ENCODE measurements around the gene CNBP. TPM values are rescaled to one million over a fixed set of nuclear protein-coding genes. Genes with fewer than 3 reads are reported as not detected.
A peak's percentile ranks its signal among the peaks of the same experiment; 100 is the strongest.

CNBP gene
- total RNA-seq, 4 donors from 2014 or later = 355 to 461 (median 405) TPM

- Histone ChIP-seq H3K27ac (no peak overlapping the region), H3K27me3 (no peaks in the 10 kb centered on the region), H3K9me3 (no peaks in the 10 kb centered on the region), H3K36me3 (no peaks in the 10 kb centered on the region), H3K4me3 (no peak overlapping the region), H3K4me1 (no peaks in the 10 kb centered on the region)
- intact Hi-C loops (cut with DNase I; ENCODE audit: low total_unique reads) = no loop called here
- TF ChIP-seq POLR2A (IDR thresholded peaks at IDR 0.05) (no peak), CTCF (IDR thresholded peaks at IDR 0.05) (no peak)
- no peak for DNase-seq
Measured at GRCh38 chr3:129128357-129129155, 55.1 kb downstream of the CNBP start.

- no peak overlapping the region for H3K27ac ChIP-seq
Measured at GRCh38 chr3:129126726-129127280, 56.9 kb downstream of the CNBP start.

GRCh38 chr3:129123314-129124060 is 60.2 kb downstream of the CNBP start:
- H3K9me3 ChIP-seq = no peaks in the 10 kb centered on the region
- no peak overlapping the region for H3K27ac ChIP-seq
- H3K4me3 ChIP-seq = no peak overlapping the region
- TF ChIP-seq POLR2A (IDR thresholded peaks at IDR 0.05) = no peak
- TF ChIP-seq CTCF (IDR thresholded peaks at IDR 0.05) = no peak
- peaks cover 0 to 6% of the 10 kb centered on the region in 2 donors for H3K4me1 ChIP-seq
- H3K36me3 ChIP-seq = no peaks in the 10 kb centered on the region
- DNase-seq = no peak
- intact Hi-C loops (cut with DNase I; ENCODE audit: low total_unique reads) = no loop called here
- no peaks in the 10 kb centered on the region for H3K27me3 ChIP-seq

More at GRCh38 chr3:129126726-129127280, 56.9 kb downstream of the CNBP start:
- intact Hi-C loops (cut with DNase I; ENCODE audit: low total_unique reads) = no loop called here
- Histone ChIP-seq H3K36me3 (no peaks in the 10 kb centered on the region), H3K9me3 (no peaks in the 10 kb centered on the region), H3K27me3 (no peaks in the 10 kb centered on the region), H3K4me1 (no peaks in the 10 kb centered on the region), H3K4me3 (no peak overlapping the region)
- no peak for TF ChIP-seq POLR2A (IDR thresholded peaks at IDR 0.05)
- no peak for TF ChIP-seq CTCF (IDR thresholded peaks at IDR 0.05)
- DNase-seq = no peak

- no peaks in the 10 kb centered on the region for H3K36me3 ChIP-seq
- no peaks in the 10 kb centered on the region for H3K27me3 ChIP-seq
- peak overlapping the region; percentile 87 to 95 for H3K27ac ChIP-seq
- peak overlapping the region; percentile 56 to 85 for H3K4me3 ChIP-seq
- H3K9me3 ChIP-seq = no peaks in the 10 kb centered on the region
- peak; percentile 41 to 45 for DNase-seq
- H3K4me1 ChIP-seq = peaks cover 0 to 6% of the 10 kb centered on the region in 2 donors
- intact Hi-C loops (cut with DNase I; ENCODE audit: low total_unique reads) = no loop called here
- TF ChIP-seq CTCF (IDR thresholded peaks at IDR 0.05) (no peak), POLR2A (IDR thresholded peaks at IDR 0.05) (no peak)
Measured at GRCh38 chr3:129122412-129123011, 61.2 kb downstream of the CNBP start.
